Measurements from ENCODE around the gene ST3GAL5. TPM values are rescaled to one million over a fixed set of nuclear protein-coding genes. Genes with fewer than 3 reads are reported as not detected.
"Not testable (repeated sequence)": the region's sequence is repeated elsewhere in the genome, so short reads cannot be mapped to it uniquely, and the experiment has no call there.

Gene ST3GAL5
- polyA plus RNA-seq, 3 donors from 2014 or later = 15.0 to 20.9 (median 19.9) TPM

GRCh38 chr2:85847051-85847588 lies 41.7 kb downstream of the ST3GAL5 start:
- DNase-seq = no peak
- peak overlapping the region in 5 of 6 donors; percentile 32 to 91 (median 87) for H3K27ac Mint-ChIP-seq
- H3K9me3 Mint-ChIP-seq = no peaks in the 10 kb centered on the region
- H3K4me3 Mint-ChIP-seq = no peak overlapping the region
- peaks cover 35 to 49% (median 43%) of the 10 kb centered on the region in 3 donors for H3K36me3 Mint-ChIP-seq
- peaks cover 0 to 8% (median 7%) of the 10 kb centered on the region in 3 donors for H3K27me3 Mint-ChIP-seq (ENCODE audit: low read depth in 3 of 3)
- peaks cover 36 to 37% of the 10 kb centered on the region in 2 donors for H3K4me1 Mint-ChIP-seq

GRCh38 chr2:85846411-85846810 lies 42.4 kb downstream of the ST3GAL5 start:
- Mint-ChIP-seq H3K27me3 (ENCODE audit: low read depth in 3 of 3) (peaks cover 0 to 2% (median under 1%) of the 10 kb centered on the region in 3 donors), H3K27ac (peak overlapping the region in 4 of 6 donors; percentile 46 to 91 (median 88)), H3K4me1 (peaks cover 29 to 30% of the 10 kb centered on the region in 2 donors), H3K36me3 (peaks cover 42 to 56% (median 49%) of the 10 kb centered on the region in 3 donors), H3K4me3 (no peak overlapping the region), H3K9me3 (no peaks in the 10 kb centered on the region)
- DNase-seq = no peak

GRCh38 chr2:85844486-85844885 lies 44.3 kb downstream of the ST3GAL5 start:
- peak overlapping the region in 2 of 6 donors; percentile 45 to 48 for H3K27ac Mint-ChIP-seq
- peaks cover 22 to 23% of the 10 kb centered on the region in 2 donors for H3K4me1 Mint-ChIP-seq

GRCh38 chr2:85843543-85843942 lies 45.2 kb downstream of the ST3GAL5 start:
- Mint-ChIP-seq H3K27ac (peak overlapping the region in 3 of 6 donors; percentile 36 to 58 (median 41)), H3K9me3 (no peaks in the 10 kb centered on the region), H3K4me3 (no peak overlapping the region), H3K36me3 (peaks cover 47 to 73% (median 48%) of the 10 kb centered on the region in 3 donors), H3K27me3 (ENCODE audit: low read depth in 3 of 3) (peaks cover 0 to 4% (median 2%) of the 10 kb centered on the region in 3 donors), H3K4me1 (peaks cover 23 to 26% of the 10 kb centered on the region in 2 donors)
- peak in 1 of 3 donors; percentile 7 for DNase-seq

More at GRCh38 chr2:85844486-85844885, 44.3 kb downstream of the ST3GAL5 start:
- Mint-ChIP-seq H3K4me3 (no peak overlapping the region), H3K27me3 (ENCODE audit: low read depth in 3 of 3) (peaks cover 0 to 2% (median 0%) of the 10 kb centered on the region in 3 donors), H3K9me3 (no peaks in the 10 kb centered on the region), H3K36me3 (peaks cover 46 to 64% (median 49%) of the 10 kb centered on the region in 3 donors)
- DNase-seq = no peak

GRCh38 chr2:85840091-85840490 lies 48.7 kb downstream of the ST3GAL5 start:
- H3K36me3 Mint-ChIP-seq = peaks cover 30 to 51% (median 32%) of the 10 kb centered on the region in 3 donors
- peak overlapping the region in 3 of 5 donors; percentile 8 to 54 (median 54) for H3K4me3 Mint-ChIP-seq
- peaks cover 2 to 8% (median 6%) of the 10 kb centered on the region in 3 donors for H3K27me3 Mint-ChIP-seq (ENCODE audit: low read depth in 3 of 3)

GRCh38 chr2:85839461-85839860 lies 49.3 kb downstream of the ST3GAL5 start:
- H3K36me3 Mint-ChIP-seq = peaks cover 24 to 46% (median 27%) of the 10 kb centered on the region in 3 donors
- H3K4me3 Mint-ChIP-seq = peak overlapping the region in 2 of 5 donors; percentile 54
- peaks cover 0 to 2% (median 0%) of the 10 kb centered on the region in 6 donors for H3K9me3 Mint-ChIP-seq
- H3K4me1 Mint-ChIP-seq = peaks cover 15 to 21% of the 10 kb centered on the region in 2 donors
- peaks cover 2 to 8% (median 6%) of the 10 kb centered on the region in 3 donors for H3K27me3 Mint-ChIP-seq (ENCODE audit: low read depth in 3 of 3)
- peak overlapping the region; percentile 50 to 89 (median 79) for H3K27ac Mint-ChIP-seq
- no peak for DNase-seq

More at GRCh38 chr2:85840091-85840490, 48.7 kb downstream of the ST3GAL5 start:
- peaks cover 15 to 21% of the 10 kb centered on the region in 2 donors for H3K4me1 Mint-ChIP-seq
- DNase-seq = peak; percentile 32 to 54 (median 42)
- H3K27ac Mint-ChIP-seq = peak overlapping the region; percentile 76 to 89 (median 86)
- H3K9me3 Mint-ChIP-seq = peaks cover 0 to 2% (median 0%) of the 10 kb centered on the region in 6 donors

- peak overlapping the region; percentile 66 to 86 (median 76) for H3K27ac Mint-ChIP-seq
- peaks cover 2 to 8% (median 6%) of the 10 kb centered on the region in 3 donors for H3K27me3 Mint-ChIP-seq (ENCODE audit: low read depth in 3 of 3)
- H3K4me1 Mint-ChIP-seq = peaks cover 15 to 21% of the 10 kb centered on the region in 2 donors
- H3K9me3 Mint-ChIP-seq = peaks cover 0 to 2% (median 0%) of the 10 kb centered on the region in 6 donors
- no peak for DNase-seq
- H3K4me3 Mint-ChIP-seq = peak overlapping the region in 1 of 5 donors; percentile 5
- peaks cover 17 to 45% (median 26%) of the 10 kb centered on the region in 3 donors for H3K36me3 Mint-ChIP-seq
These were observed 50.1 kb downstream of the ST3GAL5 start for GRCh38 chr2:85838641-85839040.

- Mint-ChIP-seq H3K27me3 (ENCODE audit: low read depth in 3 of 3) (peaks cover 2 to 8% (median 6%) of the 10 kb centered on the region in 3 donors), H3K36me3 (peaks cover 12 to 41% (median 21%) of the 10 kb centered on the region in 3 donors), H3K4me1 (peaks cover 15 to 23% of the 10 kb centered on the region in 2 donors), H3K9me3 (peaks cover 0 to 2% (median 0%) of the 10 kb centered on the region in 6 donors), H3K4me3 (no peak overlapping the region), H3K27ac (peak overlapping the region in 5 of 6 donors; percentile 69 to 86 (median 76))
- no peak for DNase-seq
These were observed 50.6 kb downstream of the ST3GAL5 start for GRCh38 chr2:85838181-85838580.

GRCh38 chr2:85834466-85834865 lies 54.3 kb downstream of the ST3GAL5 start:
- Mint-ChIP-seq H3K27me3 (ENCODE audit: low read depth in 3 of 3) (peaks cover 2 to 8% (median 3%) of the 10 kb centered on the region in 3 donors), H3K4me3 (no peak overlapping the region), H3K27ac (no peak overlapping the region)

GRCh38 chr2:85831735-85832134 lies 57.1 kb downstream of the ST3GAL5 start:
- H3K9me3 Mint-ChIP-seq = peaks cover 0 to 2% (median 0%) of the 10 kb centered on the region in 6 donors
- no peak for DNase-seq
- no peak overlapping the region for H3K4me3 Mint-ChIP-seq
- H3K27ac Mint-ChIP-seq = peak overlapping the region in 1 of 6 donors; percentile 30
- H3K36me3 Mint-ChIP-seq = no peaks in the 10 kb centered on the region
- peaks cover 2 to 9% (median 2%) of the 10 kb centered on the region in 3 donors for H3K27me3 Mint-ChIP-seq (ENCODE audit: low read depth in 3 of 3)
- H3K4me1 Mint-ChIP-seq = peaks cover 19 to 24% of the 10 kb centered on the region in 2 donors

More at GRCh38 chr2:85834466-85834865, 54.3 kb downstream of the ST3GAL5 start:
- H3K4me1 Mint-ChIP-seq = peaks cover 16 to 23% of the 10 kb centered on the region in 2 donors
- peaks cover 0 to 2% (median 0%) of the 10 kb centered on the region in 6 donors for H3K9me3 Mint-ChIP-seq
- DNase-seq = no peak
- peaks cover 0 to 12% (median 3%) of the 10 kb centered on the region in 3 donors for H3K36me3 Mint-ChIP-seq

GRCh38 chr2:85830645-85831044 lies 58.1 kb downstream of the ST3GAL5 start:
- Mint-ChIP-seq H3K27me3 (ENCODE audit: low read depth in 3 of 3) (peaks cover 2 to 4% (median 2%) of the 10 kb centered on the region in 3 donors), H3K4me3 (no peak overlapping the region), H3K4me1 (peaks cover 19 to 24% of the 10 kb centered on the region in 2 donors), H3K36me3 (no peaks in the 10 kb centered on the region), H3K9me3 (peaks cover 0 to 2% (median 0%) of the 10 kb centered on the region in 6 donors), H3K27ac (peak overlapping the region in 3 of 6 donors; percentile 2 to 27 (median 23))
- peak in 1 of 3 donors; percentile 38 for DNase-seq

- H3K4me3 Mint-ChIP-seq; H3K27me3 Mint-ChIP-seq (ENCODE audit: low read depth in 3 of 3); H3K9me3 Mint-ChIP-seq; DNase-seq; H3K36me3 Mint-ChIP-seq: not testable (repeated sequence)
- H3K27ac Mint-ChIP-seq = peak overlapping the region in 1 of 6 donors; percentile 27
- peaks cover 19 to 24% of the 10 kb centered on the region in 2 donors for H3K4me1 Mint-ChIP-seq
These were observed 59.4 kb downstream of the ST3GAL5 start for GRCh38 chr2:85829394-85829793.

GRCh38 chr2:85828725-85829124 lies 60.1 kb downstream of the ST3GAL5 start:
- Mint-ChIP-seq H3K9me3 (no peaks in the 10 kb centered on the region), H3K27me3 (ENCODE audit: low read depth in 3 of 3) (peaks cover 2 to 4% (median 2%) of the 10 kb centered on the region in 3 donors), H3K4me1 (peaks cover 19 to 24% of the 10 kb centered on the region in 2 donors), H3K36me3 (no peaks in the 10 kb centered on the region), H3K4me3 (no peak overlapping the region), H3K27ac (peak overlapping the region in 2 of 6 donors; percentile 35 to 78)
- no peak for DNase-seq
